EL (cell line): ENCODE measurements around the gene CNPY1.
A peak's percentile ranks its signal among the peaks of the same experiment; 100 is the strongest.

Source experiments
- DNase-seq: peaks from one replicate; pipeline ENCODE4 v3.0.0-alpha.2; 2016

The CNPY1 gene

GRCh38 chr7:155463114-155463811 lies 83.1 kb downstream of the CNPY1 start:
- DNase-seq: no peak

- no peak for DNase-seq
Observed at GRCh38 chr7:155462163-155462735, 84.1 kb downstream of the CNPY1 start.

GRCh38 chr7:155461631-155462030 lies 84.7 kb downstream of the CNPY1 start:
- DNase-seq: no peak

- DNase-seq: no peak
Observed at GRCh38 chr7:155460926-155461613, 85.3 kb downstream of the CNPY1 start.

GRCh38 chr7:155459700-155460461 lies 86.5 kb downstream of the CNPY1 start:
- DNase-seq: no peak

GRCh38 chr7:155458878-155459699 lies 87.3 kb downstream of the CNPY1 start:
- no peak for DNase-seq

- no peak for DNase-seq
Observed at GRCh38 chr7:155458111-155458877, 88.1 kb downstream of the CNPY1 start, which contains the start of gene EN2. Gene EN2, plus strand, starts transcription at chr7:155458129. Its CDS starts 249 bp downstream, at chr7:155458378.

GRCh38 chr7:155457544-155458110 lies 88.7 kb downstream of the CNPY1 start:
- DNase-seq: no peak

- peak; percentile 10 for DNase-seq
Observed at GRCh38 chr7:155456738-155457543, 89.4 kb downstream of the CNPY1 start.

GRCh38 chr7:155455776-155456737 lies 90.3 kb downstream of the CNPY1 start:
- no peak for DNase-seq

GRCh38 chr7:155455132-155455693 lies 91.1 kb downstream of the CNPY1 start:
- no peak for DNase-seq

- no peak for DNase-seq
Observed at GRCh38 chr7:155454183-155455112, 91.9 kb downstream of the CNPY1 start.

- DNase-seq: no peak
Observed at GRCh38 chr7:155453296-155454182, 92.8 kb downstream of the CNPY1 start.

GRCh38 chr7:155452505-155453295 lies 93.7 kb downstream of the CNPY1 start:
- no peak for DNase-seq

- DNase-seq: no peak
Observed at GRCh38 chr7:155451840-155452239, 94.5 kb downstream of the CNPY1 start.
